SJCRH30 (cell line): Measurements from ENCODE around the gene LPAR4. TPM values are rescaled to one million over a fixed set of nuclear protein-coding genes. Genes with fewer than 3 reads are reported as not detected.
"Not testable (repeated sequence)": the region's sequence is repeated elsewhere in the genome, so short reads cannot be mapped to it uniquely, and the experiment has no call there.

Source experiments
- DNase-seq, 2 experiments: peaks; one replicate each; pipeline ENCODE4 v3.0.0-alpha.2; 2015 to 2020
- H3K27ac ChIP-seq: fragments of 250-450 bp; sonication (Bioruptor Pico); 2 replicates; pipeline ENCODE4 v1.5.1; 2020; ENCODE audit warnings: mild to moderate bottlenecking, moderate library complexity
- H3K27me3 ChIP-seq: fragments of 250-450 bp; sonication (Bioruptor Pico); 2 replicates; pipeline ENCODE4 v1.5.1; 2020; ENCODE audit warnings: mild to moderate bottlenecking, moderate library complexity
- H3K36me3 ChIP-seq: fragments of 250-450 bp; sonication (Bioruptor Pico); 2 replicates; pipeline ENCODE4 v1.5.1; 2020; ENCODE audit warnings: mild to moderate bottlenecking, moderate library complexity
- H3K4me1 ChIP-seq: fragments of 250-450 bp; sonication (Bioruptor Pico); 2 replicates; pipeline ENCODE4 v1.5.1; 2020; ENCODE audit warnings: mild to moderate bottlenecking, moderate library complexity
- H3K4me3 ChIP-seq: fragments of 250-450 bp; sonication (Bioruptor Pico); 2 replicates; pipeline ENCODE4 v1.5.1; 2020; ENCODE audit warnings: mild to moderate bottlenecking, moderate library complexity
- H3K9me3 ChIP-seq: fragments of 250-450 bp; sonication (Bioruptor Pico); replicated peaks from 2 replicates; pipeline ENCODE4 v1.5.1; 2020; ENCODE audit warnings: mild to moderate bottlenecking, moderate library complexity
- total RNA-seq: library from RNA; depleted of rRNA; stranded (reverse); fragments of >200 nt; shearing (Covaris generic); gene quantifications from 2 replicates; pipeline ENCODE4 v1.2.3, GENCODE V29; 2014; rRNA removed

LPAR4 gene
- total RNA-seq, 1 experiment from 2014 or later: 14.3 TPM

DNA sequence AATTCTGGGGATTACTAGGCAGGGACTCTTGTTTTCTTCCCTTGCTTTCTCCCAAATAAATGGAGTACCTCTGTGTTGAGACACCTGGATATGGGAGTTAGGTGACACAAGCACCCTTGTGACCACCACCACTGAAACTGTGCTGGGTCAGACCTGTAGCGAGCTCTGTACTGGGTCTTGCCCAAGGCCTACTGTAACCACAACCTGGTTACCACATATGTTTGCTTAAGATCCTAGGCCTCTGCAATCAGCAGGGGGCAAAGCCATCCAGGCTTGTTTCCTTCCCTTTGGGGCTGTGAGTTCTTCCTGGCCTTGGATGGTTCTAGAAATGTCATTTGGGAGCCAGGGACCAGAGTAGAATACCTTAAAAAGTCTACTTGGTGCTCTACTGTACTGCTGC is 49.4 kb downstream of the LPAR4 start:
- Histone ChIP-seq H3K4me3 (no peak overlapping the region), H3K9me3 (no peaks in the 10 kb centered on the region), H3K36me3 (no peaks in the 10 kb centered on the region), H3K27ac (no peak overlapping the region), H3K27me3 (no peaks in the 10 kb centered on the region), H3K4me1 (no peaks in the 10 kb centered on the region)
- no peak for DNase-seq

DNA sequence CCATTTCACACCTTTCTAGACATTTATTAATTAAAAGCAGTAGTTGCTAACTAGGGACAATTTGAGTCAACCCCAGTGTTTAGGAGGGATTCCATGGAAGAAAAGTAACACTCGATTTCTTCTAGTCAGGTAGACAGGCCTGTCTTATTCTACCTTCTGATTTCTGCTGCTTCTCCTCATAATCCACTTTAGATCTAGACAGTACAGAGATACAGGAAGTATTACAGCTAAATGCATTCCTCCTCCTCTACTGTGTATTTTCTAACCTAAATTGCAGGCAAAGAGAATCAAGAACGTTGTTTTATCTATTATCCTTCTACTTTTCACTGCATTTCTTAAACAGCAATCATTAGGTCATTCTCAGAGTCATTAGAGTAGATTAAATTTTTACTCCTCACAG is 52.6 kb downstream of the LPAR4 start:
- H3K27ac ChIP-seq: no peak overlapping the region
- no peak for DNase-seq
- no peaks in the 10 kb centered on the region for H3K9me3 ChIP-seq
- no peaks in the 10 kb centered on the region for H3K27me3 ChIP-seq
- H3K4me1 ChIP-seq: no peaks in the 10 kb centered on the region
- no peaks in the 10 kb centered on the region for H3K36me3 ChIP-seq
- H3K4me3 ChIP-seq: no peak overlapping the region

DNA sequence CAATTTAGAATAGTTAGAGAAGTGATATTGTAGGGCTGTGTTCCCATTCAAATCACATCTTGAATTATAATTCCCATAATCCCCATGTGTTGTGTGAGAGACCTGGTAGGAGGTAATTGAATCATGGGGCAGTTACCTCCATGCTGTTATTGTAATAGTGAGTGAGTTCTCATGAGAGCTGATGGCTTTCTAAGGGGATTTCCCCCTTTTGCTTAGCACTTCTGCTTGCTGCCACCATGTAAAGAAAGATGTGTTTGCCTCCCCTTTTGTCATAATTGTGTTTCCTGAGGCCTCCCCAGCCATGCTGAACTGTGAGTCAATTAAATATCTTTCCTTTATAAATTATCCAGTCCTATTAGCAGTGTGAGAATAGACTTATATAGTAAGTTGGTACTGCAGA is 53.2 kb downstream of the LPAR4 start:
- Histone ChIP-seq H3K36me3 (no peaks in the 10 kb centered on the region), H3K27me3 (no peaks in the 10 kb centered on the region), H3K9me3 (no peaks in the 10 kb centered on the region), H3K4me1 (no peaks in the 10 kb centered on the region), H3K27ac (no peak overlapping the region), H3K4me3 (no peak overlapping the region)
- DNase-seq: no peak

DNA sequence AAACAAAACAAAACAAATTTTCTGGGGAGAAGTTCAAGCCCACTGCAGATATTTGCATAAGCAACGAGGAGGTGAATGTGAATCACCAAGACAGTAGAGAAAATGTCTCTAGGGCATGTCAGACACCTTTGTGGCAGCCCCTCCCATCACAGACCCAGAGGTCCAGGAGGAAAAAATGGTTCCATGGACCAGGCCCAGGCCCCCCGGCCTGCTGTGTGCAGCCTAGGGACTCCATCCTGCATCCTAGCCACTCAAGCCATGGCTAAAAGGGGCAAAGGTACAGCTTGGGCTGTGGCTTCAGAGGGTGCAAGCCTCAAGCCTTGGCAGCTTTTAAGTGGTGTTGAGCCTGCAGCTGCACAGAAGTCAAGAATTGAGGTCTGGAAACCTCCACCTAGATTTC is 54.0 kb downstream of the LPAR4 start:
- DNase-seq: no peak
- Histone ChIP-seq H3K4me1 (no peaks in the 10 kb centered on the region), H3K36me3 (no peaks in the 10 kb centered on the region), H3K4me3 (no peak overlapping the region), H3K9me3 (no peaks in the 10 kb centered on the region), H3K27me3 (no peaks in the 10 kb centered on the region), H3K27ac (no peak overlapping the region)

DNA sequence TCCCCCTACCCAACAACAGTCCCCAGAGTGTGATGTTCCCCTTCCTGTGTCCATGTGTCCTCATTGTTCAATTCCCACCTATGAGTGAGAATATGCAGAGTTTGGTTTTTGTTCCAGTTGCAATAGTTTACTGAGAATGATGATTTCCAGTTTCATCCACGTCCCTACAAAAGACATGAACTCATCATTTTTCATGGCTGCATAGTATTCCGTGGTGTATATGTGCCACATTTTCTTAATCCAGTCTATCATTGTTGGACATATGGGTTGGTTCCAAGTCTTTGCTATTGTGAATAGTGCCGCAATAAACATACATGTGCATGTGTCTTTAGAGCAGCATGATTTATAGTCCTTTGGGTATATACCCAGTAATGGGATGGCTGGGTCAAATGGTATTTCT is 55.0 kb downstream of the LPAR4 start:
- H3K4me3 ChIP-seq, H3K36me3 ChIP-seq, H3K27me3 ChIP-seq, H3K27ac ChIP-seq, DNase-seq, H3K4me1 ChIP-seq, H3K9me3 ChIP-seq: not testable (repeated sequence)

Other genes starting within 250 kb of the LPAR4 start
- gene RTL3, start 88.4 kb upstream of the LPAR4 start, total RNA-seq: 0.05 TPM in 1 of 2 replicates, not detected in the other
- gene P2RY10, start 197.7 kb downstream of the LPAR4 start, total RNA-seq: 0.12 and 0.18 TPM in 2 replicates